Spinal cord (tissue), 10 donors: ENCODE results near the gene DNAJC27. TPM values are rescaled to one million over a fixed set of nuclear protein-coding genes. Genes with fewer than 3 reads are reported as not detected.
A peak's percentile ranks its signal among the peaks of the same experiment; 100 is the strongest.

ENCODE experiments used
- DNase-seq, 6 donors: peaks; one replicate each; pipeline versions ENCODE4 v3.0.0 to v3.0.0-alpha.2; 2013 to 2015; ENCODE audit warnings: low spot score in 6 of 6, low read depth in 4 of 6
- H3K27ac ChIP-seq: one replicate; pipeline ENCODE4 v1.5.1; 2013; ENCODE audit warnings: low read depth, low read length, control low read depth
- H3K27me3 ChIP-seq: one replicate; pipeline ENCODE4 v1.6.1; 2013; ENCODE audit warnings: low read length; ENCODE audit not compliant: control insufficient read depth, insufficient read depth
- H3K36me3 ChIP-seq: one replicate; pipeline ENCODE4 v1.6.1; 2013; ENCODE audit warnings: low read length; ENCODE audit not compliant: control insufficient read depth, insufficient read depth
- H3K4me1 ChIP-seq: one replicate; pipeline ENCODE4 v1.6.1; 2013; ENCODE audit warnings: low read length; ENCODE audit not compliant: control insufficient read depth, insufficient read depth
- H3K4me3 ChIP-seq: one replicate; pipeline ENCODE4 v1.5.1; 2013; ENCODE audit warnings: low read depth, low read length, control low read depth
- H3K9me3 ChIP-seq: one replicate; pipeline ENCODE4 v1.6.1; 2013; ENCODE audit warnings: low read length; ENCODE audit not compliant: control insufficient read depth, insufficient read depth
- WGBS: methylation state at CpG from one replicate; pipeline ENCODE4 v1.1.5; 2013; ENCODE audit warnings: missing lambda C conversion rate; ENCODE audit not compliant: insufficient coverage; 5-methylcytosine and 5-hydroxymethylcytosine counted together
- polyA plus RNA-seq, 2 donors: library from polyadenylated mRNA; unstranded; fragments of 120-200 nt; gene quantifications; one replicate each; pipeline ENCODE4 v1.2.1, GENCODE V29; 2013; ENCODE audit not compliant: insufficient read length in 2 of 2
- total RNA-seq, 2 donors: library from RNA; depleted of rRNA in 1 of 2; stranded (reverse); fragments of 120-200 nt in 1 of 2; fragments of >200 nt in 1 of 2; gene quantifications; one replicate each; pipeline versions ENCODE4 v1.2.3 to v1.2.4, GENCODE V29; 2013 to 2014
- donor health status: healthy.

The DNAJC27 gene
- total and polyA plus RNA-seq, 4 donors: 11.2 to 22.0 (median 12.6) TPM

DNA sequence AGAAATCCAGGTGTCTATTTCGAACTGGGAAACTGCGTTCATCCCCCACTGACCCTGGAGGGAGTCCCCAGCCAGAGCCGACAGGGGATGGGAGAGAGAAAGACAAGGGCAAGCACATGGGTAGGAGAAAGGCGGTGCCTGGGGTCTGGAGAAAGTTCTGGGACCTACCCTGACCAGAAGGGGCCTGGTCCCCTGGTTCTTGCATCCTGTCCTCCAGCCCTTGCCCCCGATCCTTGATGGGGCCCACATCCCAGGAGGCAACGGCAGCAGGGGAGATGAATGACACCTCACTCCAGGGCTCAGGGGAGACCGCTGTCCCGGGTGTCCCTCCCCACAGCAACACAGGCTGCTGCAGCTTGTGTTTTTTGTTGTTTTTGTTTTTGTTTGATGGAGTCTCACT is 56.6 kb downstream of the DNAJC27 start:
- Histone ChIP-seq H3K4me3 (no peak overlapping the region), H3K27ac (no peak overlapping the region), H3K9me3 (no peaks in the 10 kb centered on the region), H3K27me3 (no peaks in the 10 kb centered on the region), H3K4me1 (peaks cover 53% of the 10 kb centered on the region), H3K36me3 (peaks cover 59% of the 10 kb centered on the region)
- WGBS: 66% methylated on average over 3 of the region's 8 CpGs
- DNase-seq: no peak

DNA sequence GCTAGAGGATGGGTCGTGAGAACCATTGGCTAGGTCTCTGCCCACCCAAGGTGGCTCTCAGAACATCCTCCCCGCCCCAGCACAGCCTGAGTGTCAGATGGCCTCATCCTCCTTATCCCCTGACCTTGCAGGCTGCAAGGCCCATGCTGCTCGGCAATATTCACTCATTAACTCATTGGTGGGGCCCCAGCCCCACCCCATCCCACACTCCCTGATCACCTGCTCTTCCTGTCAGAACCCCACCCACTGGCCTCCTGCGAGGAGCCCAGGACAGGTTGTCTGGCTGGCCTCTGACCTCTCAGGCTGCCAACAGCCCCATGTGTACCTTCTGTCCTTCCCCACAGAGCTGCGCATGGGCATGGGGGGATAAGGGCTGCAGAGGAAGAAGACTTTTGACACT is 57.0 kb downstream of the DNAJC27 start:
- Histone ChIP-seq H3K4me1 (peaks cover 53% of the 10 kb centered on the region), H3K27me3 (no peaks in the 10 kb centered on the region), H3K9me3 (no peaks in the 10 kb centered on the region), H3K4me3 (no peak overlapping the region), H3K27ac (no peak overlapping the region), H3K36me3 (peaks cover 59% of the 10 kb centered on the region)
- WGBS: 94% methylated on average over 2 of the region's 5 CpGs
- no peak for DNase-seq

DNA sequence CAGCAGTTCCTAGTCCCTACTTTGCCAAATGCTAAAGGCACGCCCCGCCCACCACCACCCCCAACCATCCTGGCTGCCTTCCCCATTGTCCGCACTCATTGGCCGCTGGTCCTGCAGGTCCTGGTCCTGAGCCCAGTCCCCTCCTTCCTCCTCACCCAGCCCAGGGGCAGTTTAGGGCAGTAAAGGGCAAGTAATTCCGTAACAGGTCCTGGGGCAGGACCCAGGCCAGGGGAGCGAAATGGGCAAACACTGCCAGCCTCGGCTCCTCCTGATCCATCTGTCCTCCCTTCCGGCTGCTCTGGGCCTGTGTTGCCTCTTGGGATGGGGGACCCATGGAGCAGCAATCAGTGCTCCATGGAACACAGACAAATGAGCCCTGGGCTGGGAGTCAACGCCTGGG is 57.8 kb downstream of the DNAJC27 start:
- H3K36me3 ChIP-seq: peaks cover 59% of the 10 kb centered on the region
- peaks cover 47% of the 10 kb centered on the region for H3K4me1 ChIP-seq
- H3K27ac ChIP-seq: no peak overlapping the region
- no peaks in the 10 kb centered on the region for H3K27me3 ChIP-seq
- no peak for DNase-seq
- H3K9me3 ChIP-seq: no peaks in the 10 kb centered on the region
- WGBS: 76% methylated on average over 8 of the region's 9 CpGs
- H3K4me3 ChIP-seq: no peak overlapping the region

DNA sequence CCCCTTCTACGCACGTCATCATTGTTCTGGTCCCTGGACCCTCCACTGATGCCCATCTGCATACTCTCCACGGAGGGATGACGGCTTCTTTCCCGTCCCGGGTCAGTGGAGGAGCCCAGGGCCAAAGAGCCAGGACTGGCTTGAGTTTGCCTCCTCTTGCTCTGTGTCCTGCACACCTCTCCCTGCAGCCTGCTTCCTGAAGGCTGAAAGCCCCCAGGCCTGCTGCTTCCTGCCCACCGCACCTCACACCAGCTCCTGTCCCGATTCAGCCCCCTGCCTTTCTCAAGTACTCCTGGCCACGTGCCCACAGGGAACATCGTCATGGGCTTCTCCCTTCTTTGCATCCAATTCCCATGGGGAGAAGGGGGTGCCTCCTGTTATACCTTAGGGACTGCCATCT is 58.8 kb downstream of the DNAJC27 start:
- DNase-seq: no peak
- no peak overlapping the region for H3K4me3 ChIP-seq
- 67% methylated on average over 8 of the region's 10 CpGs for WGBS
- H3K27me3 ChIP-seq: no peaks in the 10 kb centered on the region
- H3K27ac ChIP-seq: peak overlapping the region; percentile 7
- H3K4me1 ChIP-seq: peaks cover 38% of the 10 kb centered on the region
- H3K36me3 ChIP-seq: peaks cover 50% of the 10 kb centered on the region
- no peaks in the 10 kb centered on the region for H3K9me3 ChIP-seq

DNA sequence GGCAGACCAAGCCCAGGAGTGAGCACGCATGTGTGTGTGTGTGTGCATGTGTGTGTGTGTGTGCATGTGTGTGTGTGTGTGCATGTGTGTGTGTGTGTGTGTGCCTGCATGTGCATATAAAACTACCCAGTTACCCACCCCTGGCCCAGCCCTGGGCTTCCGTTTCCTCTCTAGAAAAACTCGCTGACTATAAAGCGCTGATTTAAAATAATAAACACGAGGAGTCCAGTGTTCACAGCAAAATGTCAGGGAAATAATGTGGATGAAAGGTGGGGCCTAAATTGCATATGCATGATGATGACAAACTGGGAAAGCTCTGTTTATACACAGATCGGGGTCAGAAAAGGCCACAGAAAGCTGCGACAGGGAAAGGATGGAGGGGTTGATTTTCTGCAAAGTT is 59.2 kb downstream of the DNAJC27 start:
- Histone ChIP-seq H3K36me3 (peaks cover 46% of the 10 kb centered on the region), H3K27ac (peak overlapping the region; percentile 7), H3K27me3 (no peaks in the 10 kb centered on the region), H3K9me3 (no peaks in the 10 kb centered on the region), H3K4me3 (no peak overlapping the region), H3K4me1 (peaks cover 33% of the 10 kb centered on the region)
- whole genome bisulfite sequencing: 76% methylated on average over 3 of the region's 7 CpGs
- DNase-seq: peak in 1 of 6 donors; percentile 27

DNA sequence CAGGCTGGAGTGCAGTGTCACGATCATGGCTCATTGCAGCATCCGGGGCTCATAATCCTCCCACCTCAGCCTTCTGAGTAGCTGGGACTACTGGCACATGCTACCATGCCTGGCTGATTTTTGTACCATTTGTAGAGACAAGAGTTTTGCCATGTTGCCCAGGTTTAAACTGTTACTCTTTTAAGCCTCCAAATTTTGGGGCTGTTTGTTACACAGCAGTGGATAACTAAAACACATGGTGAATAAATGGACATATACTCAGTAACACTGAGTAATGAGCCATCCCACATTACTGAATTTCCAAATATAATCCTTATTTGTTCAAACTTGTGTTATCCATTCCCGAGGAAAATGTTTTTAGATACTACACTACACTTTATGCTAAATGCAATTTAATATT is 61.5 kb downstream of the DNAJC27 start:
- H3K27ac ChIP-seq: no peak overlapping the region
- H3K36me3 ChIP-seq: peaks cover 33% of the 10 kb centered on the region
- 100% methylated on average over 1 of the region's 3 CpGs for WGBS
- H3K27me3 ChIP-seq: no peaks in the 10 kb centered on the region
- DNase-seq: no peak
- no peaks in the 10 kb centered on the region for H3K9me3 ChIP-seq
- no peak overlapping the region for H3K4me3 ChIP-seq
- peaks cover 19% of the 10 kb centered on the region for H3K4me1 ChIP-seq

DNA sequence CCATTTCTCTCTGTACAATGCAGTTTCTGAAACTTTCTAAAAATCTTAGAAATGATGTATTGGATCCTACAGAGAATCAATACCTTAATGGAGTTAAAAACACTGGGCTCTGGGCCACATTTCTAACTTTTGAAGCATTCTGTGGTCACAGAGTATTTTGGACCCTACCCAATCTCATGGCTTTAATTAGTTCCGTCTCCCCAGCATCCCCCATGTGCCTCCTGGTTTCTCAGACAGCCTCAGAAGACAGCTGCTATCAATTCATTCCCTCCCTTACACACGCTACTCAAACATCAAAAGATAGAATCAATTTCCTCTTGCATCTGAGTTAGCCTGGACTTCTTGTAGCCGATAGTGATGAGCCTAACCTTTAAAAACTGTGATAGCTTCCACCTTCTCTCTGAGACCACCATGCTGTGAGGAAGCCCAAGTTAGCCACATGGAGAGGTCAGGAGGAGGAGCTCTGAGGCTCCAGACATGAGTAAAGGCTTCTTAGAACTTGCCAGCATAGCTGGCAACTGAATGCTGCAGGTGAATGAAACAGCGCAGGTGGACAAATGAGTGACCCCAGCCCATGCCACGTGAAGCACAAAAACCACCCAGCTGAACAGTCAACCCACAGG is 62.1 kb downstream of the DNAJC27 start:
- no peak overlapping the region for H3K27ac ChIP-seq
- no peaks in the 10 kb centered on the region for H3K27me3 ChIP-seq
- 88% methylated on average over 3 of the region's 5 CpGs for WGBS
- peaks cover 27% of the 10 kb centered on the region for H3K36me3 ChIP-seq
- H3K9me3 ChIP-seq: no peaks in the 10 kb centered on the region
- no peak overlapping the region for H3K4me3 ChIP-seq
- peak in 1 of 6 donors; percentile 30 for DNase-seq
- H3K4me1 ChIP-seq: peaks cover 15% of the 10 kb centered on the region

DNA sequence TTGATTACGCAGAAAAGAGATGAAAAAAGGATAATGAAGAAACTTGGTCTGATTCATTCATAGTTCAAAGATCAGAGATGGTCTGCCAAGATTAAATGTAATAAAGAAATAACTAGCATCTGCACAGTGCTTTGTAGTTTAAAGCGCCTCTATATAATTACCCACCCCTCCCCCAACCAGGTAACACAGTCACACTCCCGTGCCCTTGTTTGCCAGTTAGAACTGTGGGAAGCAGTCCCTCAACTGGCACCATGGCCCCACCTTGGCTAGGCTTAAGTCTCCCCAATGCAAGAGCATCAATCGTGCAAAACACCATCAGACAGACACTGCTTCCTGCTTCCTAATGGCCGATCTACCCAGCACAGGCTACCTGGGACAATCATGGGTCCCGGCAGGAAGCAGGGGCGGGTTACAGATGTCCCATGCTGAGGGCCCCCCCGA is 63.3 kb downstream of the DNAJC27 start:
- no peak for DNase-seq
- Histone ChIP-seq H3K4me3 (no peak overlapping the region), H3K9me3 (no peaks in the 10 kb centered on the region), H3K36me3 (peaks cover 23% of the 10 kb centered on the region), H3K27me3 (no peaks in the 10 kb centered on the region), H3K27ac (no peak overlapping the region), H3K4me1 (peaks cover 11% of the 10 kb centered on the region)
- WGBS: 96% methylated on average over 7 of the region's 8 CpGs

DNA sequence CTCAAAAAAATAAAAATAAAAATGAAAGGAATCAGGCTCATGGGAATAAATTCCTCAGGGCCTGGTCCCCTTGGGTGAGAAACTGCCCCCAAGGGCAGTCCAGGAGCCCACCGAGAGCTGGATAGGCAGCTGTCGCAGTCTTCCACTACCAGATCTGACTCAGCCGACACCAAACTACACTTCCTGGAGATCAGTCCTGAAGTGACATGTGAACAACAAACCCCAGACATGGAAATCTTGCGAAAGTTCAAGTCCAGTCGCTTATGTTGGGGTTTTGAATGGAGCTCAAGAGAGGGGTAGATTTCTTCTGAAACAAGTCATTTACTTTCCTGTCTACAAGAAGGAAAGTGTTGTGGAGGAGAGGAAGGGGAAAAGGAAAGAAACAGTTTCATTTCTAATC is 64.6 kb downstream of the DNAJC27 start:
- no peak overlapping the region for H3K27ac ChIP-seq
- DNase-seq: no peak
- H3K36me3 ChIP-seq: peaks cover 22% of the 10 kb centered on the region
- WGBS: 80% methylated on average over 1 of the region's 5 CpGs
- no peaks in the 10 kb centered on the region for H3K4me1 ChIP-seq
- H3K27me3 ChIP-seq: no peaks in the 10 kb centered on the region
- no peak overlapping the region for H3K4me3 ChIP-seq
- no peaks in the 10 kb centered on the region for H3K9me3 ChIP-seq

DNA sequence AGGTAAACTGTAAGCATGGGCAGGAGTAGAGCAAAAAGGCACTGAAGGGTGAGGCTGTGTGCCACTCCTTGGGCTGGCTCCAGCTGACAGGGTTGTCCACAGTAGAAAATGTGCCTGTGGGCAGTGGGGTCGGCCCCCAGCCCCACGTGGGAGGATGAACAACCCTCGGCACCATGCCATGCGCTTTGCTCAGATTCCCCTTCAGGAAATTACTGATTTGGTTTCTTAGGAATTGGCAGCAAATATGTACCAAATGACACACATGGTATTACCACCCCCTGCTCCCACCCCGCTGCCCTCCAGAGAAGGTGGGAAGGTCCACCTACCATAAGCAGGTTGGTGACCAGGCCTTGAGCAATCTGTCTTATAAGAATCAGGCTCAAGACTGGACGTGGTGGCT is 65.3 kb downstream of the DNAJC27 start:
- no peak for DNase-seq
- Histone ChIP-seq H3K36me3 (peaks cover 17% of the 10 kb centered on the region), H3K9me3 (no peaks in the 10 kb centered on the region), H3K4me3 (no peak overlapping the region), H3K4me1 (no peaks in the 10 kb centered on the region), H3K27ac (no peak overlapping the region), H3K27me3 (no peaks in the 10 kb centered on the region)
- WGBS: 95% methylated on average over 3 of the region's 6 CpGs
